Middle frontal gyrus (tissue), 1 donor: ENCODE results near the gene ZDHHC11.
"Not testable (repeated sequence)": the region's sequence is repeated elsewhere in the genome, so short reads cannot be mapped to it uniquely, and the experiment has no call there.

ENCODE experiments used
- DNase-seq: peaks from one replicate; pipeline ENCODE4 v3.0.0-alpha.2; 2015; ENCODE audit warnings: low spot score; ENCODE audit errors: extremely low spot score

The ZDHHC11 gene

GRCh38 chr5:748011-748980 lies 102.5 kb downstream of the ZDHHC11 start:
- not testable (repeated sequence) for DNase-seq

GRCh38 chr5:747303-747844 lies 103.4 kb downstream of the ZDHHC11 start:
- DNase-seq: not testable (repeated sequence)

- DNase-seq: no peak
Observed at GRCh38 chr5:746258-746761, 104.5 kb downstream of the ZDHHC11 start.
